Ovary (tissue), 9 donors: ENCODE measurements around the gene ASPSCR1. TPM values are rescaled to one million over a fixed set of nuclear protein-coding genes. Genes with fewer than 3 reads are reported as not detected.

Source experiments
- DNase-seq, 5 donors: peaks; one replicate each; pipeline ENCODE4 v3.0.0-alpha.2; 2019 to 2020
- H3K27ac ChIP-seq, 2 donors: fragments of 200-600 bp; one replicate each; pipeline versions ENCODE4 v1.5.1 to v1.8.0; 2019 to 2022
- H3K27me3 ChIP-seq: fragments of 200-600 bp; one replicate; pipeline ENCODE4 v1.8.0; 2022
- H3K36me3 ChIP-seq: fragments of 200-600 bp; sonication (generic); one replicate; pipeline ENCODE4 v1.5.1; 2019
- H3K4me1 ChIP-seq: one replicate; pipeline ENCODE4 v1.8.1; 2013; ENCODE audit warnings: mild to moderate bottlenecking, moderate library complexity; ENCODE audit not compliant: insufficient read depth
- H3K4me3 ChIP-seq: fragments of 200-600 bp; sonication (generic); one replicate; pipeline ENCODE4 v1.5.1; 2017
- H3K9me3 ChIP-seq, 2 donors: fragments of 200-600 bp in 1 of 2; sonication (generic) in 1 of 2; one replicate each; pipeline versions ENCODE4 v1.5.1 to v1.8.1; 2013 to 2019; ENCODE audit warnings: mild to moderate bottlenecking in 1 of 2, moderate library complexity in 1 of 2
- CTCF ChIP-seq, 3 donors: fragments of 450-650 bp in 2 of 3; fragments of 200-600 bp in 1 of 3; IDR thresholded peaks; one replicate each; pipeline versions ENCODE4 v1.5.1 to v1.8.0; 2016 to 2022; ENCODE audit warnings: antibody characterized with exemption in 3 of 3, mild to moderate bottlenecking in 1 of 3
- EP300 ChIP-seq: sonication (generic); formaldehyde crosslinking; IDR thresholded peaks from one replicate; pipeline ENCODE4 v1.6.1; 2017; ENCODE audit warnings: antibody characterized with exemption
- POLR2A ChIP-seq: fragments of 450-650 bp; IDR thresholded peaks from one replicate; pipeline ENCODE4 v1.6.1; 2017; ENCODE audit warnings: antibody characterized with exemption, mild to moderate bottlenecking, moderate library complexity
- WGBS, 3 donors: extraction: QIAGEN DNeasy Blood & Tissue Kit in 1 of 3; methylation state at CpG; one replicate each; pipeline versions ENCODE4 v1.1.5 to v1.1.7; 2013 to 2017; 5-methylcytosine and 5-hydroxymethylcytosine counted together
- intact Hi-C, 4 donors: fragments of 100-400 bp; cut with DNase I; formaldehyde crosslinking; loops; one replicate each; pipeline versions ENCODE4 v1.11.0 to v1.15.1; 2022 to 2023
- polyA plus RNA-seq, 2 donors: library from polyadenylated mRNA; stranded (reverse); fragments of 200-250 nt in 1 of 2; fragments of 350-450 nt in 1 of 2; fragmentation: Illumina TruSeq in 1 of 2; extraction: RNeasy Lipid Tissue Mini Kit (QIAGEN cat#74804) in 1 of 2; gene quantifications; one replicate each; pipeline ENCODE4 v1.2.3, GENCODE V29; 2013 to 2014
- total RNA-seq, 7 donors: library from RNA; depleted of rRNA in 2 of 7; stranded (reverse); fragments of >200 nt in 2 of 7; fragmentation: NEBNext Ultra II Directional in 3 of 7; extraction: Animal tissue kit (Norgen Biotek cat#: 25700) in 3 of 7; gene quantifications; one replicate each; pipeline versions ENCODE4 v1.1.0 to v1.2.4, GENCODE V29; 2016 to 2023
- donor health status: DM: no; HTN: no; CAD: no; lungs with moderate emphysema.
- donor health status: DM: no; HTN: no; CAD: no.
- donor health status: Bipolar disorder and iron deficiency.
- donor health status: DM: yes; HTN: yes; CAD: no.
- donor health status: DM: no; HTN: no; CAD: no.
- donor health status: DM: yes; HTN: yes; CAD: no.

The ASPSCR1 gene
- total and polyA plus RNA-seq, 9 donors, result 1.6 to 39.9 (median 24.3) TPM

GRCh38 chr17:81932333-81932983 lies 45.0 kb upstream of the ASPSCR1 start:
- H3K27me3 ChIP-seq, result no peaks in the 10 kb centered on the region
- intact Hi-C loops, result no loop called here
- H3K9me3 ChIP-seq, result no peaks in the 10 kb centered on the region
- TF ChIP-seq EP300 (no peak), CTCF (IDR thresholded peaks at IDR 0.05) (no peak), POLR2A (no peak)
- peaks cover 9% of the 10 kb centered on the region for H3K4me1 ChIP-seq
- 58 to 68% (median 62%) methylated on average over 9 of the region's 9 CpGs for WGBS, 3 donors
- no peak overlapping the region for H3K27ac ChIP-seq
- H3K36me3 ChIP-seq, result no peaks in the 10 kb centered on the region
- peak in 2 of 5 donors; percentile 26 to 40 for DNase-seq
- H3K4me3 ChIP-seq, result no peak overlapping the region

- H3K27ac ChIP-seq, result no peak overlapping the region
- no peaks in the 10 kb centered on the region for H3K9me3 ChIP-seq
- H3K4me1 ChIP-seq, result peaks cover 6% of the 10 kb centered on the region
- no peaks in the 10 kb centered on the region for H3K27me3 ChIP-seq
- 84 to 86% (median 84%) methylated on average over 13 to 14 of the region's 14 CpGs for WGBS, 3 donors
- H3K36me3 ChIP-seq, result no peaks in the 10 kb centered on the region
- intact Hi-C loops, result no loop called here
- no peak overlapping the region for H3K4me3 ChIP-seq
- TF ChIP-seq CTCF (IDR thresholded peaks at IDR 0.05) (no peak), POLR2A (no peak), EP300 (no peak)
- peak in 2 of 5 donors; percentile 17 to 19 for DNase-seq
Observed at GRCh38 chr17:81933178-81933699, 44.2 kb upstream of the ASPSCR1 start.

GRCh38 chr17:81934098-81934757 lies 43.2 kb upstream of the ASPSCR1 start:
- intact Hi-C loops, result no loop called here
- no peaks in the 10 kb centered on the region for H3K36me3 ChIP-seq
- 81 to 85% (median 82%) methylated on average over 17 to 23 of the region's 23 CpGs for WGBS, 3 donors
- peaks cover 4% of the 10 kb centered on the region for H3K4me1 ChIP-seq
- TF ChIP-seq EP300 (no peak), POLR2A (no peak), CTCF (IDR thresholded peaks at IDR 0.05) (no peak)
- H3K4me3 ChIP-seq, result no peak overlapping the region
- no peak overlapping the region for H3K27ac ChIP-seq
- peak in 2 of 5 donors; percentile 20 to 21 for DNase-seq
- no peaks in the 10 kb centered on the region for H3K9me3 ChIP-seq
- H3K27me3 ChIP-seq, result no peaks in the 10 kb centered on the region

GRCh38 chr17:81934850-81935708 lies 42.4 kb upstream of the ASPSCR1 start:
- Histone ChIP-seq H3K4me1 (peaks cover 4% of the 10 kb centered on the region), H3K9me3 (no peaks in the 10 kb centered on the region), H3K36me3 (no peaks in the 10 kb centered on the region), H3K27ac (no peak overlapping the region), H3K4me3 (no peak overlapping the region), H3K27me3 (no peaks in the 10 kb centered on the region)
- WGBS, 3 donors, result 85 to 89% (median 87%) methylated on average over 38 of the region's 38 CpGs
- no peak for TF ChIP-seq POLR2A
- intact Hi-C loops, result no loop called here
- peak in 2 of 5 donors; percentile 21 to 26 for DNase-seq
